ENCODE measurements around the gene NLRP12.

- TF ChIP-seq EZH2phosphoT487 (IDR thresholded peaks at IDR 0.05; ENCODE audit: insufficient read depth, low read depth) = no peak
- no peak for TF ChIP-seq EZH2 (IDR thresholded peaks at IDR 0.05; ENCODE audit: insufficient read depth, poor library complexity, severe bottlenecking)
Observed at GRCh38 chr19:53812335-53812734, 11.8 kb downstream of the NLRP12 start.
